GM10266 (cell line): ENCODE data around the gene OBP2A.
"Not testable (repeated sequence)": the region's sequence is repeated elsewhere in the genome, so short reads cannot be mapped to it uniquely, and the experiment has no call there.

Source experiments
- DNase-seq: peaks from one replicate; pipeline ENCODE4 v3.0.0; 2012; ENCODE audit errors: extremely low spot score
- CTCF ChIP-seq: IDR thresholded peaks from 2 replicates; pipeline ENCODE4 v1.5.1; 2012; ENCODE audit warnings: mild to moderate bottlenecking, low read depth; ENCODE audit not compliant: control insufficient read depth, insufficient read depth; ENCODE audit errors: missing control alignments

Gene OBP2A

GRCh38 chr9:135536216-135536615 is 9.7 kb upstream of the OBP2A start:
- no peak for DNase-seq
- TF ChIP-seq CTCF: no peak

GRCh38 chr9:135543262-135543894 is 2.5 kb upstream of the OBP2A start:
- DNase-seq: not testable (repeated sequence)

GRCh38 chr9:135544981-135545635 is 818 bp upstream of the OBP2A start:
- no peak for DNase-seq
- TF ChIP-seq CTCF: no peak

GRCh38 chr9:135546792-135547617 is 1.1 kb downstream of the OBP2A start:
- not testable (repeated sequence) for DNase-seq

GRCh38 chr9:135547756-135548736 is 2.1 kb downstream of the OBP2A start:
- no peak for DNase-seq
- TF ChIP-seq CTCF: no peak

- not testable (repeated sequence) for DNase-seq
These were observed 3.8 kb downstream of the OBP2A start for GRCh38 chr9:135549478-135550343.

GRCh38 chr9:135550344-135550918 is 4.5 kb downstream of the OBP2A start:
- TF ChIP-seq CTCF: no peak
- no peak for DNase-seq

GRCh38 chr9:135551031-135551430 is 5.1 kb downstream of the OBP2A start:
- no peak for TF ChIP-seq CTCF
- DNase-seq: no peak
